ENCODE results near the gene SSBP3. TPM values are rescaled to one million over a fixed set of nuclear protein-coding genes. Genes with fewer than 3 reads are reported as not detected.

Gene SSBP3
- total and polyA plus RNA-seq, 9 of the 15 experiments (the other 6 are each of a cell fraction or from before 2014, with no cell fraction given), result 8.7 to 108 (median 33.8) TPM

- TF ChIP-seq ZNF740 (CRISPR knock-in tag; IDR thresholded peaks at IDR 0.05), result no peak
- TF ChIP-seq ZNF740 (tag; IDR thresholded peaks at IDR 0.05), result no peak
- TF ChIP-seq BCOR (IDR thresholded peaks at IDR 0.05), result peak; percentile 21; the same call in 1 of the 2 replicates
- no peak for TF ChIP-seq ZFP36 (IDR thresholded peaks at IDR 0.05; ENCODE audit: low read depth, low read length, partially characterized antibody)
- no peak for TF ChIP-seq FOXO4 (CRISPR knock-in tag; IDR thresholded peaks at IDR 0.05)
- no peak for TF ChIP-seq ETS2 (tag; IDR thresholded peaks at IDR 0.05; ENCODE audit: borderline replicate concordance, poor library complexity, severe bottlenecking)
- peak; percentile 77 for TF ChIP-seq ZBTB33 (CRISPR knock-in tag; IDR thresholded peaks at IDR 0.05)
- TF ChIP-seq ZNF436 (CRISPR knock-in tag; IDR thresholded peaks at IDR 0.05), result no peak
Observed at GRCh38 chr1:54224233-54224632, 182.0 kb downstream of the SSBP3 start (continued).
